ENCODE results near the gene RARRES1. TPM values are rescaled to one million over a fixed set of nuclear protein-coding genes. Genes with fewer than 3 reads are reported as not detected.
A peak's percentile ranks its signal among the peaks of the same experiment; 100 is the strongest.

Gene RARRES1
- total RNA-seq, 1 experiment from 2014 or later, result 0.81 TPM

DNA sequence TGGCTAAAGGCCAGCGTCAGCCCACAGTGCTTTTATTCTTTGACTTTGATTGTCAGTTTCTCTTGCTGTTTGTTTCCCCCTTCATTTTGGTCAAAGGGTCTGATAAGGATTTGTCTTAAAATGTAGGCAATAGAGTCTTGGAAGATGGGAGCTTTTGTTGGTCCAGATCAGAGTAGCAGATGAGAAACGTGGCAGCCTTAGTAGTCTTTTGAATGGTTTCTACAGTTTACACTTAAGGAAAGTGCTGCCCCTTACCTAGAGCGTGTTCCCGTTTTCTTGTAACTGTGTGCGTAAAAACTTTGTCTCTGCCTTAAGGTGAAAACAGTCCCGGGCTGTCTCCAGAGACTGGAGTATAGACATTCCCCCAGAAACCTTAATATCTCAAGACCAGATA, 60.4 kb downstream of the RARRES1 start:
- H3K14ac ChIP-seq (ENCODE audit: insufficient read depth, low read length), result peak overlapping the region; percentile 64; the same call in 1 of the 2 replicates
- H3K4me2 ChIP-seq (ENCODE audit: insufficient read depth, insufficient read length, low read length), result peak overlapping the region; percentile 82
- peak overlapping the region; percentile 27 for H3K9ac ChIP-seq (ENCODE audit: extremely low read depth, insufficient read length, low read length)
- no peak for TF ChIP-seq CTCF (conservative IDR thresholded peaks at IDR 0.05)
- H3K79me2 ChIP-seq (ENCODE audit: insufficient read depth, low read length), result no peaks in the 10 kb centered on the region
- no peak overlapping the region for H3T11ph ChIP-seq (ENCODE audit: low read length)
- Mint-ChIP-seq H3K27ac (peak overlapping the region in 2 of 3 experiments; percentile 79 to 94; a peak in 3 of 7 replicates), H3K36me3 (ENCODE audit: insufficient read depth in 1 of 3, low read depth in 3 of 3) (peaks cover 1 to 21% (median 3%) of the 10 kb centered on the region in 3 experiments; a peak in 6 of 7 replicates), H3K4me3 (peak overlapping the region; percentile 85 to 92), H3K9me3 (no peaks in the 10 kb centered on the region), H3K4me1 (peaks cover 9 to 14% of the 10 kb centered on the region in 2 experiments), H3K27me3 (ENCODE audit: low read depth) (no peaks in the 10 kb centered on the region)
- no peak overlapping the region for H2BK15ac ChIP-seq (ENCODE audit: low read depth, low read length)
- no peak overlapping the region for H2BK20ac ChIP-seq (ENCODE audit: low read depth, low read length, poor library complexity, severe bottlenecking)
- no peaks in the 10 kb centered on the region for H3K79me1 ChIP-seq (ENCODE audit: insufficient read depth, low read depth, low read length, poor library complexity, severe bottlenecking)
- H2BK12ac ChIP-seq (ENCODE audit: insufficient read length, low read depth, low read length), result no peak overlapping the region
- H2AK5ac ChIP-seq (ENCODE audit: insufficient read length, low read length), result no peak overlapping the region
- no CpG with 5 or more reads among the region's 6 CpGs for WGBS (ENCODE audit: extremely low coverage, insufficient read length, low lambda C conversion rate)
- no peak overlapping the region for H3K4ac ChIP-seq (ENCODE audit: low read depth, low read length)
- no peaks in the 10 kb centered on the region; the same call in 1 of the 2 replicates for H3K4me1 ChIP-seq (ENCODE audit: insufficient read depth, low read length)
- H4K5ac ChIP-seq (ENCODE audit: insufficient read length, low read depth, low read length), result no peak overlapping the region
- H3K27ac ChIP-seq (ENCODE audit: insufficient read length, low read depth, low read length), result peak overlapping the region; percentile 18
- no peak overlapping the region for H4K8ac ChIP-seq (replicated peaks; ENCODE audit: insufficient read length, low read depth, low read length)
- H2BK5ac ChIP-seq (ENCODE audit: insufficient read length, low read length), result no peak overlapping the region
- no peak overlapping the region for H3K56ac ChIP-seq (ENCODE audit: insufficient read length, low read depth, low read length)
- DNase-seq, result no peak
- H3K23ac ChIP-seq (ENCODE audit: insufficient read length, low read depth, low read length), result no peak overlapping the region
- no peak overlapping the region for H2BK120ac ChIP-seq (ENCODE audit: low read depth, low read length, poor library complexity, severe bottlenecking)
- H4K91ac ChIP-seq (ENCODE audit: insufficient read length, low read depth, low read length), result no peak overlapping the region
- H2AFZ ChIP-seq (ENCODE audit: low read length), result no peak overlapping the region
- peaks cover 13% of the 10 kb centered on the region for H3K23me2 ChIP-seq (ENCODE audit: insufficient read length, low read depth, low read length, poor library complexity, severe bottlenecking)
- no peaks in the 10 kb centered on the region for H4K20me1 ChIP-seq (ENCODE audit: control insufficient read depth, insufficient read depth, insufficient read length)
- H3K18ac ChIP-seq (ENCODE audit: insufficient read length, low read depth, low read length), result peak overlapping the region; percentile 6
- no peaks in the 10 kb centered on the region for H3K27me3 ChIP-seq (ENCODE audit: insufficient read depth, low read length)
- H3K9me3 ChIP-seq (ENCODE audit: control insufficient read depth, low read depth, low read length), result no peaks in the 10 kb centered on the region

Measured in H9 (cell line).